Right ventricle myocardium inferior (tissue), 1 donor: ENCODE results near the gene MCM9. TPM values are rescaled to one million over a fixed set of nuclear protein-coding genes. Genes with fewer than 3 reads are reported as not detected.
"Not testable (repeated sequence)": the region's sequence is repeated elsewhere in the genome, so short reads cannot be mapped to it uniquely, and the experiment has no call there.

Source experiments
- ATAC-seq: fragments of 200-7000 bp; cut with Tn5 transposase; one replicate; pipeline ENCODE4 v1.9.1; 2020; ENCODE audit warnings: mild to moderate bottlenecking, moderate library complexity
- DNase-seq: peaks from one replicate; pipeline ENCODE4 v3.0.0; 2021; ENCODE audit errors: missing footprints
- intact Hi-C: fragments of 100-400 bp; cut with DNase I; formaldehyde crosslinking; loops from one replicate; pipeline ENCODE4 v1.11.0; 2022
- total RNA-seq: library from RNA; stranded (reverse); fragmentation: NEBNext Ultra II Directional; extraction: Animal tissue kit (Norgen Biotek cat#: 25700); gene quantifications from one replicate; pipeline ENCODE4 v1.2.1, GENCODE V29; 2021
- donor health status: DM: no; HTN: yes; CAD: no; lungs with severe emphysema.

The MCM9 gene
- total RNA-seq, 1 donor from 2014 or later = 4.5 TPM

DNA sequence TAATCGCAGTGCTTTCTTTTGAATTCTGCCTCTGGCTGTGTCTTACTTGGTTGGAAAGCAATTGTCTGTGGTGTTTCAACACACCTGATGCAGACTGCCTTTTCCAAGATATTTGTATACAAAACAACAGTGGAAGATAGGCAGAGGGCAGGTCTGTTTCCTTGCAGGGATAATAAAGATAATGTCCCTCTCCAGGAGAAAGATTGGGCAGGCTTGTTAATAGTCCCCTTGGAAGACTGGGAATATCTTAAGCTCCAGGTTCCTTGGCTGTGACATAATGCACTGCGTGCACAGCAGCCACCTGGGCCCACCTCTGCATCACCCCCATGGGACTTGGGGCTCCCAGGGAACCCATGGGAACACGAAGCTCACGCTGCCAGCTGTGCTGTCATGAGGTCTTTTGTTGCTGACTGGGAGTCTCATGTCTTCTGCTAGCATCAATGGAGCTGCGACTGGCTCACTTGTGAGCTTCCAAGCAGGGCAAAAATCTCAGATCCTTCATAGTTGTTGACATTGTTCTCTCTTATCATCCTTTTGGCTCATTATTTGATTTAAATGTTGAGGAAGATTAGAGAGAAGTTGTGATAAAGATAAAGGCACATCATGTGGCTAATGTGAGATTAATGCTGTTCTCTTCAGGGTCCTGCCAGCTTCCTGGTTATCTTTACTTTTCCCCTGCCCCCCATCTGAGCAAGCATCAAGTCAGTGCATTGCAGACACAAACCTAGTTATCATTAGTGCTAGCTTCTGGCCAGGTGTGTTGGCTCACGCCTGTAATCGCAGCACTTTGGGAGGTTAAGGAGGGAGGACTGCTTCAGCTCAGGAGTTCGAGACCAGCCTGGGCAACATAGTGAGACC, 148.1 kb downstream of the MCM9 start:
- ATAC-seq (no peak), DNase-seq (no peak)
- intact Hi-C loops = no loop called here

DNA sequence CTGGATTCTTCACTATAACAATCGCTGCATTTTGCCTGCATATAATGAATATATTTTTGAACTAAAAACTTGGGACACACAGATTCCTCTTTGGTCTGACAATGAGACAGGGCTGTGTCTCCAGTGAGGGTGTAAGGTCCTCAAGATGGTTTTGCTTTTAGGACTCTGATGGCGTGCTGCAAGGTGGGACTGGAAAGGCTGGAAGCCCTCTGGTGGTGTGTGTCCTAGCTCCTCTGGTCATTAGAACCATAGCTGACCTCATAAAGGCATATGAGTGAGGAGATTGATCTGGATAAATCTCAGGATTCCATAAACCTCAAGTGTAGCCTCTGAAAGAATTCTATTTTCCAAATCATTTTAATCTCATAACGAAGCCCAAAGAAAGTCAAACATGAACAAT, 149.4 kb downstream of the MCM9 start:
- intact Hi-C loops = no loop called here
- no peak for DNase-seq
- no peak for ATAC-seq

DNA sequence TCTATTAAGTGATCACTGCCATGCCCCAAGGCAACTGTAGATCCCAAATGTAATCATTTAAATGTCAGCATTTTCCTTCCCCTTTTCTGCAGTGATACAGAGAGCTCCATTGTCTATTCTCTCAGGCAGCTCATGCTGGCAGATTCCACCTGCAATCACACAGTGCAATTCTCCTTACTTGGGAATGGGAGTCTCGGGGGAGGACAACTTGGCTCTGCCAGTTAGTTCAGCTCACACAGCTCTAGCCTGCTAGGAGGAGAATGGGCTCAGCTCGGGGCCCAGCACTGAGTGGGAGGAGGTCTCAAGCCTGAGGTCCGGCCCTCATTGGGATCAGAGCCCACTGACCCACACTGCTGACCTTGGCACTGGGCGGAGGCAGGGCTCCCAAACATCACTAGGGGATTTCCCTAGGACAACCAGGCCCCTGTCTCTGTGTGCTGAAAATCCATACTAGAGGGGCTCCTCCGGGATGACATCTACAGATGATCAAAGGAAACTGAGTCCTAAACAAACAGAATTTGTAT, 150.3 kb downstream of the MCM9 start:
- DNase-seq (no peak), ATAC-seq (peak; percentile 84)
- intact Hi-C loops = no loop called here

DNA sequence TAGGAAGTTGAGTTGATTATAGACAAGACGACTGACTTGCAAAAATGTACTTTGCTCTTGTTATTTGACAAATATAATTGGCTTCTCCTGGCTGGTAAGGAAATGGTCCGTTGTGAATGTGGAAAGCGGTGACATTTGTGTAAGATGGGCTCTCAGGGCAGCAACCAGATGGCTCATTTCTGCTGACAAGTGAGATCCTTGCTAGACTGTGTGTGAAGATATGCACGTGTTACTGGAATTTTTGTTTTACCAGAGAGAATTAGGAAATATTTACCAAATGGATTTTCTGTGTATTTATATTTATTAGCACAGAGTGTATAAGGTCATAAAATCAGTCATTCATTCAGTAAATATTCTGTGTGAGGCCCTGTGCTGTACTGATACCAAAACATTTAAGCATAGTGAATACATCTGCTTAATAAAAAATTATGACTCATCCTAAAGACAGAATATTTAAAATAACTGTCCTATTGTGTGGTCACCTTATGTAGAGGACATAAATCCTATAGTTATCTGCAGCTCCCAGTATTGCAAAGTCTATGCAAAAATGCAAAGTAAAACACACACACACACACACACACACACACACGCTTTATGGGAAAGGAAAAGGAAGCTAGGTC, 150.9 kb downstream of the MCM9 start:
- intact Hi-C loops = no loop called here
- DNase-seq (no peak), ATAC-seq (peak; percentile 27)

DNA sequence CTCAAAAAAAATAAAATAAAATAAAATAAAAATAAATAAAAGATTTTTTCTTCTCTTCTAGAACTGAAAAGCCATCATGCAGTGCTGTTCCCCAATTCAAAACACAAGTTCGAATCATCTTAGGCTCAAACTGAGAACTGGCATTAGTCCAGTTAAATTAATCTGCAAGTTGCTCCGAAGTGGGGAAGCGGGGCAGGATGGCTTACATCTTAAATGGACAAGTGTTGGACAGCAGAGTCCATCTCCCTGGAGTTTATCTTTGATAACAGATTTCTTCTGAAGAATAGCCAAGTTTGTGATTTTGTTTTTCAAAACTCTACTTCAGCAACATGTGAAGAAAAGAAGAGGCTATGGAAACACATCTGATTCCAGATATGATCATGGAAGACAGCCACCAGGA, 152.3 kb downstream of the MCM9 start:
- DNase-seq (no peak), ATAC-seq (no peak)
- intact Hi-C loops = no loop called here

DNA sequence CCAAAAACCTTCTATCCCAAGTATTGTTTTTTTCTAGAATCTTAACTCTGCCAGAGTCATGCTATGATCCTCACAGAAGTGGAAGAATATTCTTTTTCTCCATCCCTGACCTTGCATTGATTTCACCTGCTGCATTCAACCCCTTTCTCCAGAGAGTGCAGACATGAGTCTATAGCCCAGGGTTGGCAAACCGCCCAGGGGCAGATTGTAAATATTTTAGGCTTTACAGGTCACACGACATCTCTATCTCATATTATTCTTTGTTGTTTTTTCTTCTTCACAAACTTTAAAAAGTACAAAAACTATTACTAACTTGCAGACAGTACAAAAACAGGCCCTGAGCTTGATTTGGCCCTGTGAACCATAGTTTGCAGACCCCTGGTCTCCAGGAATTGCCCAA, 153.1 kb downstream of the MCM9 start:
- DNase-seq (no peak), ATAC-seq (no peak)
- intact Hi-C loops = no loop called here

DNA sequence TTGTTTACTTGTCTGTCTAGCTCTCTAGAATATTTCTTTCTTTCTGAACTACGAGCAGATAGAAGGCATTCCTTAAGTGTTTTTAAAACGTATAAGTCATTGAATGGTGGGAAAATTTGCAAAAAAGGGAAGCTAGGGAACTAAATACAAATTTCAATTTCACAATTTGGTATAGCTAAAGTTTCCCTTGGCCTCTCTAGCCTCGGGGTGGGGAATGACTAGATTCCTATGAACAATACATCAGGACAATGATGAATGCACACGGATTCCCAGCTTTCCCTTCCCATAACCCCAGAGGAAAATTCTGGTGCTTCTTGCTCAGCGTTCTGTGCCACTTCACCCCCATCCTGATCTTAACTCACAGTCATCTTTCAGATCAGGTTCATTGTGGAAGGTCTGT, 154.3 kb downstream of the MCM9 start:
- no peak for ATAC-seq
- intact Hi-C loops = no loop called here
- DNase-seq = no peak

DNA sequence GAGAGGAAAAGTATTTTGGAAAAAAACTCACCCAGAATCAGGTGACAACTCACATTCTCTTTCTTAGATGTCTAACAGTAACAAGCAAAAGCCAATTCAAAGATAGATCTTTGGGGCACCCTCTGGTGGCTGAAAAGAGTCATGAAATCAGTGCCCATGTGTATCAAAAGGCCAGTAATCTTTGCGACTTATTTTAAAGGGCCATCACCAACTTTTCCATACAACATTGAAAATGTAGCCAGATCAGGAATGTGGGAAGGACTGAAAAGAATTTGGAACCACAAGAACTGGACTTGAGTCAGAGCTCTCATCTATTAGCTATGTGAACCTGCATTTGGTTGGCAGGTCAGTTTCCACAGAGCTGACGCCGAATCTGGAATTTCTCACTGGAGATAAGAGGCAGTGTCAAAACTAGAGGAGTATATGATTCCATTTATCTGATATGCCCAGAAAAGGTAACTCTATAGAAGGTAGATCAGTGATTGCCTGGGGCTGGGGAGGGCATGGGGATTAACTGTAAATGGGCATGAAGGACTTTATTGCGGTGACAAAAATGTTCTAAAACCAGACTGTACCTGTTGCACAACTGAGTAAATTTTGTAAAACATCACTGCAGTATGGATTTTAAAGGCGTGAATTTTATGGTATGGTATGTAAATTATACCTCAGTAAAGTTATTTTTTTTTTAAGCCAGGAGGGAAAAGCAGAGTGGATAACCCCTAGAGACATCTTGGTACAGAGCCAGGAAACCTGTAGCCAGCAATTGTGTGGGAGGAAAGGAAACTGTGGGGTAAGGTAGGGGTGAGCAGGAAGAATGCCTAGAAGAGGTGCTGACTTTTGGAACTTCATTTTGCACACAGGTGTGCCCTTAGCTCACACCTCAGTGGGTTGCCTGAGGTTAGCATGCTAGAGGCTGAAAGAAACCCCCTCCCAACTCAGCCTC, 158.1 kb downstream of the MCM9 start:
- ATAC-seq (peak; percentile 57), DNase-seq (no peak)
- intact Hi-C loops = loop anchor here (1.0 to 5.0 kb wide), 2 partner anchors 126 to 495 kb away; partner anchors contain the start of gene CEP85L

DNA sequence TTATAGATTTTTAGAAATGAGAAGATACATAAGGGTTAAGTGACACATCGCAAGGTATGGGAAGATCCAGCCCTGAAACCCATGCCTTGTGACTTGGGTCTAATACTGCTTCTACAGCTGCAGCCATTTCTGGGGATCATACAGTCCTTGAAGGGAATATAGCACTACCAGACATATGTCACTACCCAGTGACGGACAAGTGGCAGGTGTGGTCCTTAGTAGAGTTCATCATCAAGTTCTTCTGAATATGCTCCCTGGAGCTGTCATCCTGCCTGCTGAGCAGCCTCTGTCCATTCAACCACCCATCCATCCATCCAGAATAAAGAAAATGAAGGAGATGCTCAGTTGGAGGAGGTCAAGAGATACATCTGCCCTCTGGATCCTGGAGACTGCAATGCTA, 159.6 kb downstream of the MCM9 start:
- DNase-seq (no peak), ATAC-seq (no peak)
- intact Hi-C loops = loop anchor here (5.0 kb wide), 1 partner anchor 493 kb away; no protein-coding TSS in a partner anchor

DNA sequence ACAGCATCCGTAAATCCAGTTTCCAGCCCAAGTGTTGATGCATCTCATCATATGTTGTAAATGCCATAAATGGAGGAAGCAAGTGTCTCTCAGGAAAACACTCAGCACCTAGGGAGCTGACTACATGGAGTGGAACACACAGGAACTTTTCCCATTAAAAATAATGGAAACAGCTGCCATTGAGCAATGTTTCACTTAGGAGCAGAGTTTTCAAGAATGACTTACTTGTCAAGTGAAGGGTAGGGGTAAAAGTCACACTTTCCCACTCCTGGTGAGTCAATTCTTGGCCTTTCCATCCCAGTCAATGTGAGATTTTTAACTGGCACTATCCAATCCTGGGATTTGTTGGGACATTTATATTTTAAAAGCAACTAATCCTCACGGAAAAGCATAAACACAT, 160.4 kb downstream of the MCM9 start:
- intact Hi-C loops = no loop called here
- no peak for ATAC-seq

DNA sequence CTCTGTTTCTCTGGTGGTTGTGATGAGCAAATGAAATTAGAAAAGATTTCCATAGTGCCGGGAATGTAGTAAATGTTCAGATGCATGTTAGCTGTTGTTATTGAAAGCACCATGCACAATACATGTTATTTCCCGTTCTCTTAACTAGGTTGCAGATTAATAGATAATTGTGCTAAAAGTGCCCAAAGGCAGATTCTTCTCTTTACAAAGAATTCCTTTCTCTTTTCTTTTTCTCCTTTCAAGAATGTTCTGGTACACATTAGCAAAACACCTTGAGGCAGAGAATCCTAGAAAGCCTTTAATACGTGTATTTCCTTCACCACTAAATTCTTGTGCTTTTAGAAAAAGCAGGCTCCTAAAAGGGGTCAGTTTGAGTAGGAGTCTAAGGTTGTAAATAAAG, 162.1 kb downstream of the MCM9 start:
- DNase-seq (no peak), ATAC-seq (no peak)
- intact Hi-C loops = no loop called here

More for the DNA sequence above, 160.4 kb downstream of the MCM9 start:
- no peak for DNase-seq

DNA sequence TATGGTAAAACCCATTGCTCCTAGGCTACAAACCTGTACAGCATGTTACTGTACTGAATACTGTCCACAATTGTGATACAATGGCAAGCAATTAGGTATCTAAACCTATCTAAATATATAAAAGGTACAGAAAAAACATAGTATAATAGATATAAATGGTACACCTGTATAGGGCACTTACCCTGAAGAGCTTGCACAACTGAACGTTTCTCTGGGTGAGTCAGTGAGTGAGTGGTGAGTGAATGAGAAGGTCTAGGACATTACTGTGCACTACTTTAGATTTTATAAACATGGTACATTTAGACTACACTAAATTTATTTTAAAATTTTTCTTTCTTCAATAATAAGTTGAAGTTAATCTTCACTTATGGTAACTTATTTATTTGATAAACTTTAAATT, 163.7 kb downstream of the MCM9 start:
- no peak for ATAC-seq
- DNase-seq = no peak
- intact Hi-C loops = no loop called here

DNA sequence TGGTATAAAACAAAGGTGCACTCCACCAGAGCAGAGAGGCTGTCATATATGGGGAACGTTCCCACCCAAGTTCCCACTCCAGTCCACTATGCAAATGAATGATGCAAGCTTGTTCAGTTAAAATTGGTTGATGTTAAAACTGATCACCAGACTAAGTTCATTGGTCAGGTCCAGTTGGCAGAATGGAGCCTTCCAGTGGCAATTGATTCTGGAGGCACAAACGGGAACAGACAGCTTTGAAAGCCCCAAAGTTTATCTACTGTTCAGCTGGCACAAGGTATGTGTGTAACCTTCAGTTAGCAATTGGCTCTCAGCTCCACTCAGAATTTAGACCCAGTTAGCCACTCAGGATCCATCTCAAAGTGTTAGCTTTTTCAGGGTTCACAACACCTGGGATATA, 164.1 kb downstream of the MCM9 start:
- ATAC-seq = no peak
- DNase-seq = no peak
- intact Hi-C loops = no loop called here

DNA sequence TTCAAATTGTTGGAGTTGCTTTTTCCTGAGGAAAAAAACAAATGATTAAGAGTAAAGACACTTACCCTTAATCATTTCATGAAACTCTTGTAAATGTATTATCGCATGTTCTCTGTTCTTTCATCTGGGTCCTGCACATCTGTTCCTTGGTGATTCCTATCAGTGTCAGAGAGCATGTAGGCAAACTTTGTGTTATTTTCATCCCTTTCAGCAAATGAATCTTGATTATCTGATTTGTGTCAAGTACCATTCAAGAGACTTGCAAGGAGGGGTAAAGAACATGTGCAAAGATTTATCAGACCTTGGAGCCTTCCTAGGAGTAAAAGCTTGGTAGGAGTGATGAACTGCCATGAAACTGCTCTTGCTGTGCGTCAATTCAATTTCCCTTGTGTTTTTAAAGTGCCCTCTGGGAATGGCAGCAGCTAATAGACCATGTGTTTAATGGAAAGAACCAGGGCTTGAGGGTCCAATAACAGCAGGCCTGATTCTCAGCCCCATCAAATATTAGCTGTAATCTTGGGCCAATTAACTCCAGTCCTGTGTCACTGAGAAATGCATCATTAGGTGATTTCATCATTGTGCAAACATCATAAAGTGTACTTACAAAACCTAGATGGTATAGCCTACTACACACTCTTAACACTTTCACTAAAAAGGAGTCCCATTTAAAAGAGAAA, 164.7 kb downstream of the MCM9 start:
- DNase-seq (no peak), ATAC-seq (no peak)
- intact Hi-C loops = no loop called here

DNA sequence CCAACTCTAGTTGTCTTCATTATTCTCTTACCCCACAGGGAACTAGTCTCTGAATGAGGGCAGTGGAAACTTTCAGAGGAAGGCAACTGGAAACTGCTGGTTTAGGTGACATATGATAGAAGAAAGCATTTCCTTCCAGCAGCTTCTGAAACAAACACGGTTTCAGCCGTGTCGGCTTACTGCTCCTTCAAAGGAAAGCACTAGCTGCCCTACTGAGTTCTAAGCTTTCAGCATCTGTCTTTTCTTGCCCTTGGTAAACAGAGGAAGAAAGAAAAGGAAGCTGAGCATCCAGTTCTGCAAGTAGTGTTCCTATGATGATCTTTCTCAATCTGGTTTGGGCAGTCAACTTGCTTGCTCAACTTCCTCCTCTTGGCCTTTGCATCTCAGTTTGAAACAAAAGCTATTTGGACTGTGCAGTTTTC, 166.0 kb downstream of the MCM9 start:
- ATAC-seq = peak; percentile 44
- DNase-seq = no peak
- intact Hi-C loops = no loop called here

DNA sequence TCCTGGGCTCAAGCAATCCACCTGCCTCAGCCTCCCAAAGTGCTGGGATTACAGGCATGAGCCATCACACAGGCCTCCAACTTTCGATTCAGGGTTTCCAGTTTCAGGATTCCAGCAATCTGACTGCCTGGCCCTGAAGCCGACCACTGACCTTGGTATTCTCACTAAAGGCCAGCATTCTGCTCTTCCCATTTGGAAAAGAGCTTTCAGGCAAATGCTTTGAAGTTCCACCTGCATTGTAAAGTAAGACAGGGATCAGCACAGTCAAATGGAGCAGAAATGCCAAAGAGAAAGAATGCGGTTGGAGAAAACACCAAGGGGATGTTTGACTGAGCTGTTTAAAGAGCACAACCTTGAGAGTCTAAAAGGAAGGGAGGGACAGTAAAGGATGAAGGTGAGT, 166.5 kb downstream of the MCM9 start:
- intact Hi-C loops = no loop called here
- ATAC-seq (no peak), DNase-seq (no peak)

DNA sequence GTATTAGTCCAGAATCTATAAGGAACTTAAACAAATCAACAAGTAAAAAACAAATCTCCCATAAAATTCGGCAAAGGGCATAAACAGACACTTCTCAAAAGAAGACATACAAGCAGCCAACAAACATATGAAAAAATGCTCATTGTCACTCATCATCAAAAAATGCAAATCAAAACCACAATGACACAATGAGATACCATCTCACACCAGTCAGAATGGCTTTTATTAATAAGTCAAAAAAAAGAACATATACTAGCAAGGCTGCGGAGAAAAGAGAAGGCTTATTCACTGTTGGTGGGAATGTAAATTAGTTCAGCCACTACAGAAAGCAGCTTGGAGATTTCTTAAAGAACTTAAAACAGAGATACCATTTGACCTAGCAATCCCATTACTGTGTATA, 169.6 kb downstream of the MCM9 start:
- DNase-seq, ATAC-seq, intact Hi-C loops: not testable (repeated sequence)

DNA sequence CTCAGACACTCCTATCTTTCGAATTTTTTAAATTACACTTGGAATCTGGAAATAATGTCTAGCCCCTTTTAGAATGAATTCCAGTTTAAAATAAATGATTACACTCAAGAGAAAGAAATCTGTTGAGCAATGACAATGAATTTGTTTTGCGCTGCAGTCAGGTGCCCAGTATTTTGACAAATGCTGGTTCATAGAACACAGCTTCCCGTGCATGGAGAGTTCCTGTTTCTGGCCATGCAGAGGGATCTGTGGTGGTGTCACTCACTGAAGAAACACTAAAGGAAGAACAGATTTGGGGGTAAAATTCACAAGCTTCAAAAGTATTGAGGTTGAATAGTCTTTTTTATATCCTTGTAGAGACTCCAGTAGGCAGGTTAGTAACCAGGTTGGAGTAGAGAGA, 170.2 kb downstream of the MCM9 start:
- ATAC-seq (no peak), DNase-seq (no peak)
- intact Hi-C loops = no loop called here
